Thymus (tissue), 11 donors: ENCODE data around the gene FCHO2. TPM values are rescaled to one million over a fixed set of nuclear protein-coding genes. Genes with fewer than 3 reads are reported as not detected.

Experiments used
- DNase-seq, 9 donors: peaks; one replicate each; pipeline ENCODE4 v3.0.0-alpha.2; 2013; ENCODE audit warnings: low spot score in 9 of 9, low read depth in 6 of 9, missing footprints in 1 of 9
- H3K27ac ChIP-seq, 2 donors: one replicate each; pipeline ENCODE4 v1.5.1; 2013; ENCODE audit warnings: control low read depth in 1 of 2, low read depth in 1 of 2, low read length in 1 of 2, mild to moderate bottlenecking in 1 of 2, moderate library complexity in 1 of 2
- H3K27me3 ChIP-seq, 2 donors: one replicate each; pipeline ENCODE4 v1.5.1; 2013; ENCODE audit warnings: low read length in 1 of 2; ENCODE audit not compliant: control insufficient read depth in 2 of 2, insufficient read depth in 1 of 2
- H3K36me3 ChIP-seq, 2 donors: one replicate each; pipeline ENCODE4 v1.5.1; 2013; ENCODE audit warnings: low read length in 1 of 2, mild to moderate bottlenecking in 1 of 2, moderate library complexity in 1 of 2; ENCODE audit not compliant: control insufficient read depth in 2 of 2, insufficient read depth in 2 of 2
- H3K4me1 ChIP-seq, 2 donors: one replicate each; pipeline ENCODE4 v1.5.1; 2013; ENCODE audit warnings: low read length in 2 of 2; ENCODE audit not compliant: control insufficient read depth in 2 of 2, insufficient read depth in 2 of 2
- H3K4me3 ChIP-seq, 2 donors: one replicate each; pipeline ENCODE4 v1.5.1; 2013; ENCODE audit warnings: low read length in 2 of 2, control low read depth in 1 of 2, mild to moderate bottlenecking in 1 of 2
- H3K9me3 ChIP-seq, 2 donors: one replicate each; pipeline ENCODE4 v1.5.1; 2013; ENCODE audit warnings: low read length in 1 of 2, mild to moderate bottlenecking in 1 of 2; ENCODE audit not compliant: control insufficient read depth in 2 of 2, insufficient read depth in 1 of 2
- WGBS: extraction: QIAGEN DNeasy Blood & Tissue Kit; methylation state at CpG from one replicate; pipeline ENCODE4 v1.1.7; 2013; 5-methylcytosine and 5-hydroxymethylcytosine counted together
- polyA plus RNA-seq: library from polyadenylated mRNA; stranded (reverse); fragments of 200-250 nt; gene quantifications from one replicate; pipeline ENCODE4 v1.2.3, GENCODE V29; 2013
- total RNA-seq: library from RNA; stranded (reverse); fragments of 120-200 nt; gene quantifications from one replicate; pipeline ENCODE4 v1.2.4, GENCODE V29; 2013
- donor health status: healthy.

The FCHO2 gene
- total and polyA plus RNA-seq, 2 donors = 7.7 to 17.8 TPM

DNA sequence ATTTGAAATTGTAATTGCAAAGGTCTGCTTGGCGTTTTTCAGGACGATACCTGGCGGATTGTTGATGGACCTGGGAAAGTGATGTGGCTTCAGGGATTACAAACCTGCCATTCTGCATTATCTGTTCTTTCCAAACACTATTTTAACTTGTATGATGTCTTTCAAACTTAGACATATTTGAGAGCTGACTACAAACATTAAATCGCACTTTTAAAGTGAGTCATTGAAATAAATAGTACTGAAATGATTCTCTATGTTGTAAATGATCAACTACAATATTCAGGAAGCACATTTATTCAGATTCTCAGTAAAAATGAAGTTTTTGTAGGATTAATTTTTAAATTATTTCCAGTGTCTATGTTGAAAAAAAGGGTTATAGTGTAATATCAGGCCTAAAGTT lies 132.2 kb downstream of the FCHO2 start:
- no peaks in the 10 kb centered on the region for H3K4me1 ChIP-seq
- H3K27ac ChIP-seq = no peak overlapping the region
- no peaks in the 10 kb centered on the region for H3K36me3 ChIP-seq
- WGBS = 98% methylated on average over 4 of the region's 4 CpGs
- no peak for DNase-seq
- no peaks in the 10 kb centered on the region for H3K27me3 ChIP-seq
- H3K4me3 ChIP-seq = no peak overlapping the region
- H3K9me3 ChIP-seq = no peaks in the 10 kb centered on the region

DNA sequence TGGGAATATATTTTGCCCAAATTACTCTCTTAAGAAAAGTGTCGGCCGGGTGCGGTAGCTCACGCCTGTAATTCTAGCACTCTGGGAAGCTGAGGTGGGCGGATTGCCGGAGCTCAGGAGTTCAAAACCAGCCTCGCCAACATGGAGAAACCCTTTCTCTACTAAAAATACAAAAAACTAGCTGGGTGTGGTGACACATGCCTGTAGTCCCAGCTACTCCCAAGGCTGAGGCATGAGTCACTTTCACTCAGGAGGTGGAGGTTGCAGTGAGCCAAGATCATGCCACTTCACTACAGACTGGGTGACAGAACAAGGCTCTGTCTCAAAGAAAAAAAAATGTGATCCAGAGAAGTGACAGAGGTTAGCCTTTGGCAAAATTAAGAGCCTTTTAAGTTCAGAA lies 138.1 kb downstream of the FCHO2 start:
- no peaks in the 10 kb centered on the region for H3K27me3 ChIP-seq
- no peak overlapping the region for H3K4me3 ChIP-seq
- H3K36me3 ChIP-seq = no peaks in the 10 kb centered on the region
- H3K9me3 ChIP-seq = no peaks in the 10 kb centered on the region
- no peak for DNase-seq
- 98% methylated on average over 7 of the region's 7 CpGs for WGBS
- no peaks in the 10 kb centered on the region for H3K4me1 ChIP-seq
- no peak overlapping the region for H3K27ac ChIP-seq

DNA sequence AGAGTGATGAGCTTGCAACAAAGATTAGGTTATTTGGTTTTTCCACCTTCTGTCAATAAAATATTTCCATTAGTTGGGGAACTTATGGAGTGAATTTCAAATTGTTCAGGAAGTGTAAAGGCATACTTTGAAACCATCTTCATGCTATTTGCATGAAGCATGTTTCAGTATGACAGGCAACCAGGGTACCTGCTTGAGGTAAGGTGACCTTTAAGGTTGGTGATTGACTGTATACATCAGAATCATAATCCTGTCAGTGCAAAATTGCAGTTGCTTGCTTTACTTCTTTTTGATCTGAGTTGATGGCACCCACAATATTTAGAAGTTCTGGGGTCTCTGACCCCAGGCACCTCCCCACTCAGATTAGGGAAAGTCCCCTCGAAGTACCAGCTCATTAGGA lies 138.6 kb downstream of the FCHO2 start:
- Histone ChIP-seq H3K4me1 (no peaks in the 10 kb centered on the region), H3K9me3 (no peaks in the 10 kb centered on the region), H3K27ac (no peak overlapping the region), H3K27me3 (no peaks in the 10 kb centered on the region), H3K36me3 (no peaks in the 10 kb centered on the region), H3K4me3 (no peak overlapping the region)
- no peak for DNase-seq
- WGBS = 91% methylated on average over 1 of the region's 1 CpG

DNA sequence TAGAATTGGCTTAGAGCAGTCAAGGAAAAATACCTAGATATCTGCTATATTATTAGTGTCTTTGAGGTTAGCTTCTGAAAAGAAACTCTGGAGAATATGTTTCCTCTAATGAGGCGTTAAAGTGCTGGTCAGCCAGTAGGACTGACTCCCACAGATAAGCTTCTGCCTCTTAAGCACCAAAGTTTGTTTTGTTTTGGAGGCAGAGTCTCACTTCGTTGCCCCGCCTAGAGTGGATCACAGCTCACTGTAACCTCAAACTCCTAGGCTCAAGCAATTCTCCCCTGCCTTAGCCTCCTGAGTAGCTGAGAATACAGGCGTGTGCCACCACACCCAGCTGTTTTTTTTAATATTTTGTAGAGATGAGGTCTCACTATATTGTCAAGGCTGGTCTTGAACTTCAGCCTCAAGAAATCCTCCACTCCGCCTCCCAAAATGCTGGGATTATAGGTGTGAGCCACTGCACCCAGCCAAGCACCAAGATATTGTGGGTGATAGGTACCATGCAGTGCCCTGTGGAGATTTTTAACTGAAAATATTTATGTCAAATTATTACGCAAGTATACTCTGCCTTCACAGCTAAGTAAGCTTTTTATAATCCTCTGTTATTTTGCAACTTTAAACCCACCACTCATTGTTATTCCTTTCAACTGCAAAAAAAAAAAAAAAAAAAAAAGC lies 139.9 kb downstream of the FCHO2 start:
- no peak overlapping the region for H3K27ac ChIP-seq
- no peak overlapping the region for H3K4me3 ChIP-seq
- H3K4me1 ChIP-seq = no peaks in the 10 kb centered on the region
- H3K27me3 ChIP-seq = no peaks in the 10 kb centered on the region
- H3K36me3 ChIP-seq = no peaks in the 10 kb centered on the region
- no peak for DNase-seq
- 97% methylated on average over 6 of the region's 6 CpGs for WGBS
- H3K9me3 ChIP-seq = no peaks in the 10 kb centered on the region

DNA sequence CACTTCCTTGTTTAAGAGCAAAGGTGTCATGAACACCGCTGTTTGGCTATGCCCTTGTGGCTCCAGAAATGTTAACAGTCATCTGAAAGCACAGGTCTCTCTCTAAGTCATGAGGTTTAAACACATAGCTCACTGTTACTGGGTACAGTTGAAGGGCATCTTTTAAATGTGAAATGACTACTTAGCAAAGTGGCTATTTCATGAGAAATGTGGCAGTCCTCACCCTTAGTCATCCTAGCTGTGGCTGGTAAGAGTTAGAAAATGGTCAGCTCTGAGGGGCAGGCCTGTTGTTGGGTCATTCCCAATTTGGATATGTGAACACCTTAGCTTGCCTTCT lies 140.4 kb downstream of the FCHO2 start:
- no peaks in the 10 kb centered on the region for H3K4me1 ChIP-seq
- H3K27ac ChIP-seq = no peak overlapping the region
- no peaks in the 10 kb centered on the region for H3K36me3 ChIP-seq
- no peak for DNase-seq
- no peaks in the 10 kb centered on the region for H3K27me3 ChIP-seq
- WGBS = 80% methylated on average over 1 of the region's 1 CpG
- no peaks in the 10 kb centered on the region for H3K9me3 ChIP-seq
- no peak overlapping the region for H3K4me3 ChIP-seq

DNA sequence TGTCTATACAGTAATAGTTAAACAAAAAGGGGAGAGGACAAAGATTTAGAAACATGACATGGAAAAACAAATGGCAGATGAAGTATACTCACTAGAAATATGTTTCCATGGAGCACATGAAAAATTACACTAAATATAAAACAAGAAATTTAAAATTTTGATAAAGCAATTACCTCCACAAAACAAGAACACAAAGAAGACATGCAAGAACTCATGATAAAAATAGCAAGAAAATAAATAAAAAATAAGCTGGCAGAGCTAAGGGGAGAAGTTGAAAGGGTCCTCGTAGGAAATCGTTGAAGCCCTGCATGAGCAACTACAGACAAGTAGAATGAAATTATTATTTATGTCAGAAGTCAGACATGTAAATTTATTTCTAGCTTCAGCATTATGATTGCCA lies 141.9 kb downstream of the FCHO2 start:
- no peak overlapping the region for H3K27ac ChIP-seq
- no peak overlapping the region for H3K4me3 ChIP-seq
- no peaks in the 10 kb centered on the region for H3K27me3 ChIP-seq
- WGBS = 96% methylated on average over 2 of the region's 2 CpGs
- H3K4me1 ChIP-seq = no peaks in the 10 kb centered on the region
- H3K9me3 ChIP-seq = no peaks in the 10 kb centered on the region
- no peak for DNase-seq
- H3K36me3 ChIP-seq = no peaks in the 10 kb centered on the region

DNA sequence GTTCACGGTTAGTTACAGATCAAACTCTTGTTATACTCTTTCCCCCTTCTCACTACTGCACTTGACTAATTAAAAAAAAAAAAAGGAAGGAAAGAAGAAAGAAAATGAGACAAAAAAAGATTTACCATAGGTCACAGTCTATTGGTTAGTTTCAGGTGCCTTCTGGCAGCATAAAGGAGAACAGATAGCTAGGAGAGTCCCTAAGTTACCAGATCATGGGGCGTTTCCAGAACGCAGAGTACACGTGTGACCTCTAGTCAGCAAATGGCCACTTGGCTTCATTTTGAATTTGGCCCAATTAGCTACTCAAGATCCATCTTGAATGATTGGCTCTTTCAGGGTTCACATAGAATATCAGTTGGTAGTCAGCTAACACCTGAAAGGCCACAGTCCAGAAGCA lies 144.3 kb downstream of the FCHO2 start:
- H3K9me3 ChIP-seq = no peaks in the 10 kb centered on the region
- H3K4me3 ChIP-seq = no peak overlapping the region
- no peak for DNase-seq
- no peaks in the 10 kb centered on the region for H3K4me1 ChIP-seq
- no peak overlapping the region for H3K27ac ChIP-seq
- H3K36me3 ChIP-seq = no peaks in the 10 kb centered on the region
- H3K27me3 ChIP-seq = no peaks in the 10 kb centered on the region
- 95% methylated on average over 4 of the region's 4 CpGs for WGBS

DNA sequence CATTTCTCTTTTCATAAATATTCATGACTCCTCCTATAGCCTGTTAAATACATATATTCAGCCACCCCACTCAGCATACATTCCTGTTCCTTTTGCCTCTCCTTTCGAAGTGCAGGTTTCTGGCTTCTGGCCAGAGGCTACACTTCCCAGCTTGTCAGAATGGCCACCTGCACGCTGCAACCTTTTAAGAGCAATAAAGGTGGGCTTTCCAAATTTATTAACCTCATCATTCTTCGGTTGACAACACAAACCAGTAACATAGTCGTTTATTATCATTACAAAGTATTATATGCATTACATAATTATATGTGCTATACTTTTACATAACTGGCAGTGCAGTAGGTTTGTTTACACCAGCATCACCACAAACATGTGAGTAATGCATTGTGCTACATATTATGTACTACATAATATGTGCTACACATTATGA lies 148.0 kb downstream of the FCHO2 start:
- DNase-seq = no peak
- H3K4me1 ChIP-seq = no peaks in the 10 kb centered on the region

DNA sequence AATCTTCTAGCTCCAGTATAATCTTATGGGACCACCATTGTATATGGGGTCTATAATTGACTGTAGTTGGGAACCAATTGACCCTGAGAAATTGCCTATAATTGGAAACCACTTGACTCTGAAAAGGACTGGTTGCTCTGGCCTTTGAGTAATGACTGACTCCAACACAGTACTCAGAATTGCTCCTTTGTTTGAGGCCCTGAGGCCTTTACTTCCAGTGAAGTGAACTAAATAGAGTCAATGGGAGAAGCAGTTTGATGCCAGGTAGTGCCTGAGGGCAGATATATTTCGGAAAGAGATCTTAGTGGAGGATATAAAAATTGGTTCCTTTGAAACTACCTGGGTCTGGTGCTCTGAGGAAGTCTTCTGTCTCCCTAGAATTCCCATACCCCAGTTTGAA lies 148.5 kb downstream of the FCHO2 start:
- no peak for DNase-seq
- no peak overlapping the region for H3K4me3 ChIP-seq
- 75% methylated on average over 1 of the region's 1 CpG for WGBS

More for the DNA sequence above, 148.0 kb downstream of the FCHO2 start:
- Histone ChIP-seq H3K4me3 (no peak overlapping the region), H3K9me3 (no peaks in the 10 kb centered on the region), H3K27ac (no peak overlapping the region), H3K36me3 (no peaks in the 10 kb centered on the region), H3K27me3 (no peaks in the 10 kb centered on the region)
- 89% methylated on average over 4 of the region's 4 CpGs for WGBS

DNA sequence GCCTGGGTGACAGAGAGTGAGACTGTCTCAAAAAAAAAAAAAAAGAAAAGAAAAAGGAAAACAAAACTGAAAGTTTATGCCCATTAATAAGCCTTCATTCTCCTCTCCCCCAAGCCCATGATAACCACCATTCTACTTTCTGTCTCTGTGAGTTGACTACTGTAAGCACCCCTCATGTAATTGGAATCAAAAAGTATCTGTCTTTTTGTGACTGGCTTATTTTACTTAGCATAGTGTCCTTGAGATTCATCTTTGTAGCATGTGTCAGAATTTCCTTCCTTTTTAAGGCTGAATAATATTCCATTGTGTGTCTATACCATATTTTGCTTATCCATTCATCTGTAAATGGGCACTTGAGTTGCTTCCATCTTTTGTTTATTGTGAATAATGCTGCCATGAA lies 150.5 kb downstream of the FCHO2 start:
- Histone ChIP-seq H3K27me3 (no peaks in the 10 kb centered on the region), H3K9me3 (no peaks in the 10 kb centered on the region), H3K36me3 (no peaks in the 10 kb centered on the region), H3K27ac (no peak overlapping the region), H3K4me3 (no peak overlapping the region), H3K4me1 (no peaks in the 10 kb centered on the region)
- no peak for DNase-seq

More for the DNA sequence above, 148.5 kb downstream of the FCHO2 start:
- no peaks in the 10 kb centered on the region for H3K4me1 ChIP-seq
- H3K27me3 ChIP-seq = no peaks in the 10 kb centered on the region
- no peaks in the 10 kb centered on the region for H3K36me3 ChIP-seq
- no peak overlapping the region for H3K27ac ChIP-seq
- no peaks in the 10 kb centered on the region for H3K9me3 ChIP-seq
